Astrocyte of the cerebellum (primary cell): ENCODE data around the gene SLC6A20.
"Not testable (repeated sequence)": the region's sequence is repeated elsewhere in the genome, so short reads cannot be mapped to it uniquely, and the experiment has no call there.

Experiments
- DNase-seq: peaks from one replicate; pipeline ENCODE4 v3.0.0-alpha.2; 2011; ENCODE audit warnings: low read depth
- H3K4me3 ChIP-seq: 2 replicates; pipeline ENCODE4 v1.5.1; 2011; ENCODE audit warnings: mild to moderate bottlenecking, low read depth, low read length, moderate library complexity
- in situ Hi-C: cut with HindIII; loops from 2 replicates; pipeline ENCODE4 v1.10.0; 2017; ENCODE audit warnings: low sequenced_read_pairs
- TF ChIP-seq, protein P1 (sequence below): IDR thresholded peaks from 2 replicates; pipeline ENCODE4 v1.5.1; 2012; ENCODE audit warnings: low read length, low read depth, moderate library complexity, mild to moderate bottlenecking; ENCODE audit errors: missing control alignments

Gene SLC6A20

DNA sequence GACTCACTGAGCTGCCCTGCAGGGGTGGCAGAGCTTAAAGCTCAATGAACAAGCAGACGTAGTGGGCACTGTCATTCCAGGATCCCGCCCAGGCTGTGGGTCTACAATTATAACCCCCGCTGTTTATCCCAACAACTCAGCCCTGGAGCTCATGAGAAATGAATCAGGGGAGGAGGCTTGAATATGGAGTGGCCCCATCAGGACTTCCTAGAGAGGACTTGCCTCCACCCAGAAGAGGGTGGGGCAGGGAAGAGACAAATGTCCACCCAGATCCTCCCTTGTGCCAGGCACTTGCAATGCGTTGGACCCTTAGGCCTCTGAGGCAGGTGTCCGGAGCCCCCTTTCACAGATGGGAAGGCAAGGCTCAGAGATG lies 33.0 kb downstream of the SLC6A20 start:
- H3K4me3 ChIP-seq = no peak overlapping the region
- in situ Hi-C loops = no loop called here
- TF ChIP-seq, protein P1, sequence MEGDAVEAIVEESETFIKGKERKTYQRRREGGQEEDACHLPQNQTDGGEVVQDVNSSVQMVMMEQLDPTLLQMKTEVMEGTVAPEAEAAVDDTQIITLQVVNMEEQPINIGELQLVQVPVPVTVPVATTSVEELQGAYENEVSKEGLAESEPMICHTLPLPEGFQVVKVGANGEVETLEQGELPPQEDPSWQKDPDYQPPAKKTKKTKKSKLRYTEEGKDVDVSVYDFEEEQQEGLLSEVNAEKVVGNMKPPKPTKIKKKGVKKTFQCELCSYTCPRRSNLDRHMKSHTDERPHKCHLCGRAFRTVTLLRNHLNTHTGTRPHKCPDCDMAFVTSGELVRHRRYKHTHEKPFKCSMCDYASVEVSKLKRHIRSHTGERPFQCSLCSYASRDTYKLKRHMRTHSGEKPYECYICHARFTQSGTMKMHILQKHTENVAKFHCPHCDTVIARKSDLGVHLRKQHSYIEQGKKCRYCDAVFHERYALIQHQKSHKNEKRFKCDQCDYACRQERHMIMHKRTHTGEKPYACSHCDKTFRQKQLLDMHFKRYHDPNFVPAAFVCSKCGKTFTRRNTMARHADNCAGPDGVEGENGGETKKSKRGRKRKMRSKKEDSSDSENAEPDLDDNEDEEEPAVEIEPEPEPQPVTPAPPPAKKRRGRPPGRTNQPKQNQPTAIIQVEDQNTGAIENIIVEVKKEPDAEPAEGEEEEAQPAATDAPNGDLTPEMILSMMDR = no peak
- DNase-seq = no peak

DNA sequence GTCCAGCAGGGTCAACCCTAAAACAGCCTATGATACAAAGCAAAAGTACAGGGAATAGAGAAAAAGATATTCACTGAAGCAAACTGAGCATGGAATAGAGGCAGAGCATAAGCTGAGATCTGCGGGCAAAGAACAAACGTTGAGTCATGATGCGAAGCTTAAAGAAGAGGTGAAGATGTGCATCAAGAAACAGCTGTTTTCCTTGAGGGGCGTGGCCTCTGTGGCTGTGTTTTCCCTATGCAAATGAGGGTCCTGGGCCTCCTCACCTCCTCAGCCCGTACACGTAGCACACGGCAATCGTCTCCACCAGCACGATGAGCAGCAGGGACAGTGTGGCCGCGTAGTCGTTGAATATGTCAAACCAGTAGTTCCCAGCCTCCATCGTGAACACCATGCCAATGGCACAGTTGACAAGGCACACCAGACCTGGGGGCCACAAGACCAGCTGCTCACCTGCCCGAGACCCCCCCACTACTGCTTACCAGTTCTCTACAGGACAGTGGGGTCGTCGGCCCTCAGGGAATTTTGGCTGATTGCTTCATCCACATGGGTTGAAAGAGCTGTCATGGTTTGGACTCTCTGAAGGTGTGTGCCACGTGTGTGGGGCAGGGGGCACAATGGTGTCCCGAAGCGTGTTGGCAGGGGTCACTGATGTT lies 33.6 kb downstream of the SLC6A20 start:
- TF ChIP-seq, protein P1 = no peak
- no peak for DNase-seq
- in situ Hi-C loops = no loop called here
- H3K4me3 ChIP-seq = no peak overlapping the region

DNA sequence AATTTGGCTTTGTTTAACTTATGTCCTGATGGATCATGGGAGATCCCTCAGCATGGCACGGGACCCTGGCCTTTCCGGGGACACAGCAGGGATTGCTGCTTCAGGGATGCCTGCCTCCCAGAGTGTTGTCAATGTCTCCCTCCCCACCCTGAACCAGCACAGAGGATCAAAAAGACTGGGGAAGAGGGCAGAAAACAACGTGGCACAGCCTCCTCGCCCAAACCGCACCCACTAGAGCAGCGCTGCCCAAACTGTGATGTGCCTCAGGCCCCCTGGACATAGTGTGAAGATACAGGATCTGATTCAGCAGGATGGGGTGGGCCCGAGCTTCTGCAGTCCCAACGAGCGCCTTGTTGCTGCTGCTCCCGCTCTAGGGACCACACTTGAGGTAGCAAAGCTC lies 34.5 kb downstream of the SLC6A20 start:
- in situ Hi-C loops = no loop called here
- H3K4me3 ChIP-seq = no peak overlapping the region
- DNase-seq = no peak
- TF ChIP-seq, protein P1 = no peak

DNA sequence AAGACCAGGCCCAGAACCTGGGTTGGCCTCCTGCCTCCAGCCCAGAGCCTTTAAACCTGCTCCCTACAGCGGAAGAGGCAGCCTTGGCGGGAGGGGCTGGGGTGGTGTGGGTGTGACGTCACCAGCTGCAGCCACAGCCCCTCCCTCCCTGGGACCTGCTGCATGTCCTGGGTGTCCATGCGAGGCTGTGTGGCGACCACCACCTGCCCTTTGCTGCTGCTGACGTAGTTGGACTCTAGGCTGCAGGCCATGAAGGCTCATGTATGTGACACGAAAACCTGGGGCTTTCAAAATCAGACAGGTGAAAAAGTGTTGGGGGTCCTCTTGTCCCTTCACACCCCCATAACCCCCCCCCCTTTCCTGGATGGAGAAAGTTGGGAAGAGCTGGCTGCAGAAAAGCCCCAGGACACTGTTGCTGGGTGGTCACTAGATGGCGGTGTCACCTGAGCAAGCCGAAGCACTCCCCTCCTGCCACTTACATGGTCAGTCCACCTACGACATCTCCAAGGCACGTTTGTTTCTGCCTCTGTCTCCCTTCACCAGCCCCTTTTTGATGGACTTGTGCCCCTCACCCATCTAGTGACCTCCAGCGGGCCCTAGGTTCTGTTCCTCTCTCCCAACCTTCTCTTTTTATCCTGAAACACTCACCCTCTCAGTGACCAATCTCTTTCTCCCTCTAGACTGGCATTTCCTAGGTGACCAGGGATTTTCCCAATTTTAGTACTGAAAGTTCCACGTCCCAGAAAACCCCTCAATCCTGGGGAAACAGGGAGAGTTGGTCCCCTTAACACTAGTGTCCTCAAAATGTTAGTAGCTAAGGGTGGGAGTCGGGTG lies 35.2 kb downstream of the SLC6A20 start:
- DNase-seq = peak; percentile 29
- in situ Hi-C loops = no loop called here

DNA sequence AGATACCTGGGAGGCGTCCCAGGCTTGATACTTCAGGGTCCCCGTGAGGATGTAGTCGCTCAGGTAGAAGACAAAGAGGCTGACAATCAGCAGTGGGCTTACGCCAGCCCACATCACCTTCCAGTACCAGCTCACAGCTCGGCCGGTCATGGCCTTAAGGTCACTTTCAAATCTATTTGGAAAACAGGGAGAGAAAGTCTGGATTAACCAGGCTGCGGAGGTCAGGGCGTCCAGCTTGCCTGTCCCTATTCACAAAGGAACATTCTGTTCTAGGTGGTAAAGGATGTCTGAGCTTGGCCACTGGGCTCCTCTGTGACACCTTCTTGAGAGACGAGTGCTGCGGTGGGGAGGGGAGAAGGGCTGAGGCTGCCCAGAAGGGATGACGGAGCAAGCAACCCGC lies 36.5 kb downstream of the SLC6A20 start:
- H3K4me3 ChIP-seq = no peak overlapping the region
- TF ChIP-seq, protein P1 = no peak
- DNase-seq = no peak
- in situ Hi-C loops = no loop called here

More for the DNA sequence above, 35.2 kb downstream of the SLC6A20 start:
- TF ChIP-seq, protein P1 = peak; percentile 87
- H3K4me3 ChIP-seq = no peak overlapping the region

DNA sequence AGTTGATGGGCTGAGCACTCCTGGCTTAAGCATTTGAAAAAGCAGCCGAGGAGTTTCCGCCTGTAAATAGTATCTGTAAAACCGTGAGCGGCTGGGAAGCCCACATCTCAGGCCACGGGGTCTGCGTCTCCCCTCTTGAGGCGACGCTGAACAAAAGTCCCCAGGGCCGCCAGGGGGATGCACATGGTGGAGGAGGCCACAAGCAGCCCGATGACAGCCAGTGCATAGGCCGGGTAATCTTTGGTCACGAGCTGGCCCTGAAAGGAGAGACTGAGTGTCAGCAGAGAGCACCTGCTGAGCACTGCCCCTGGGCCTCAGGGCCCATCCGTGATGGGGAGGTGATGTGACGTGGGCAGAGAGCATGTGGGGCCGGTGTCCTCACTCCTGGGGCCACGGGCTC lies 37.5 kb downstream of the SLC6A20 start:
- DNase-seq = no peak
- no peak overlapping the region for H3K4me3 ChIP-seq
- TF ChIP-seq, protein P1 = no peak
- in situ Hi-C loops = no loop called here

DNA sequence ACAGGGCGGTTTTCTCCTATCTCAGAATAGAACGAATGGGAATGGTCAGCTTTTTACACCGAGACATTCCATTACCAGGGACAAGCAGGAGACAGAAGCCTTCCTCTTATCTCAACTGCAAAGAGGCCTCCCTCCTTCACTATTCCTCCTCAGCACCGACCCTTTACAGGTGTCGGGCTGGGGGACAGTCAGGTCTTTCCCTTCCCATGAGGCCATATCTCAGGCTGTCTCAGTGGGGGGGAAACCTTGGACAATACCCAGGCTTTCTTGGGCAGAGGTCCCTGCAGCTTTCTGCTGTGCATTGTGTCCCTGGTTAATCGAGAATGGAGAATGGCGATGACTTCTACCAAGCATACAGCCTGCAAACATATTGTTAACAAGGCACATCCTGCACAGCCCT lies 39.2 kb downstream of the SLC6A20 start:
- H3K4me3 ChIP-seq, DNase-seq, in situ Hi-C loops: not testable (repeated sequence)
